ENCODE data around the gene LHCGR.

Gene LHCGR

DNA sequence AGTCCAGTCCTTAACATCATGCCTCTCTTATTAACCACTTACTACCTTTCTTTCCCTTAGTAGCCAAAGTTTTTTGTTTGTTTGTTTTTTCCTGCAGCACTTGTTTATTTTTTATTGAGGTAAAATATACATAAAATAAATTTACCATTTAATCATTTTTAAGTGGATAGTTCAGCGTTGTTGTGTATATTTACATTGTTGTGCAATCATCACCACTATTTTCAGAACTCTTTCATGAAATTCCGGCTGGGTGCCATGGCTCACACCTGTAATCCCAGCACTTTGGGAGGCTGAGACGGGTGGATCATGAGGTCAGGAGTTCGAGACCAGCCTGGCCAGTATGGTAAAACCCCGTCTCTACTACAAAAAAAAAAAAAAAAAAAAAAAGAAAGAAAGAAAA, 38.1 kb upstream of the LHCGR start (continued):
- no peak for TF ChIP-seq ZNF624 (tag by site-specific recombination; IDR thresholded peaks at IDR 0.05)

DNA sequence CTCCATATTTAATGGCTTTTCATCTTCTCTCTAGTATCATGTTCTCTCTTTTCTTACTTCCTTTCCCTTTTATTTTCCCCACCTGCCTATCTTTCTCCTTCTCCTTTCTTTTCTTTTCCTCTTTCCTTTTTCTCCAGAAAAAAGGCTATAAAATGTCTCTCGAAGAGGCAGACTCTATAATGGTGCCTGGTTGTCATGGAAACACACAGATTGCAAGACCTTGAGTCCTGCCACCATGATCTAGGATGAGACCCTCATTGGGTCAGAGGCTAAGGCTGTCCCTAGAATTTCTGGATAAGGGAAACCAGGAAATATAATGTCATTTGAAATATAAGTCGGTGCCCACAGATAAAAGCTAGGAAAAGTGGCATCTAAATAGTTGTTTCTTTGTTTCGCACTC, 36.5 kb upstream of the LHCGR start:
- CTCF ChIA-PET: no interaction called here
- Histone ChIP-seq H3K4me3 (ENCODE audit: low read depth, low read length) (no peak overlapping the region), H3K9me3 (ENCODE audit: control insufficient read depth, insufficient read depth, low read depth, low read length) (peaks cover 2% of the 10 kb centered on the region; the same call in 1 of the 2 replicates), H3K4me1 (ENCODE audit: control insufficient read depth, insufficient read depth, low read length) (no peaks in the 10 kb centered on the region), H3K27ac (ENCODE audit: extremely low read depth, low read depth, low read length) (no peak overlapping the region), H3K36me3 (ENCODE audit: control insufficient read depth in 2 of 2, insufficient read depth in 1 of 2, low read length in 2 of 2) (no peaks in the 10 kb centered on the region)
- TF ChIP-seq ZNF837 (tag by site-specific recombination; IDR thresholded peaks at IDR 0.05): no peak
- no peak for TF ChIP-seq ZNF626 (tag by site-specific recombination; IDR thresholded peaks at IDR 0.05)
- TF ChIP-seq, protein P1, sequence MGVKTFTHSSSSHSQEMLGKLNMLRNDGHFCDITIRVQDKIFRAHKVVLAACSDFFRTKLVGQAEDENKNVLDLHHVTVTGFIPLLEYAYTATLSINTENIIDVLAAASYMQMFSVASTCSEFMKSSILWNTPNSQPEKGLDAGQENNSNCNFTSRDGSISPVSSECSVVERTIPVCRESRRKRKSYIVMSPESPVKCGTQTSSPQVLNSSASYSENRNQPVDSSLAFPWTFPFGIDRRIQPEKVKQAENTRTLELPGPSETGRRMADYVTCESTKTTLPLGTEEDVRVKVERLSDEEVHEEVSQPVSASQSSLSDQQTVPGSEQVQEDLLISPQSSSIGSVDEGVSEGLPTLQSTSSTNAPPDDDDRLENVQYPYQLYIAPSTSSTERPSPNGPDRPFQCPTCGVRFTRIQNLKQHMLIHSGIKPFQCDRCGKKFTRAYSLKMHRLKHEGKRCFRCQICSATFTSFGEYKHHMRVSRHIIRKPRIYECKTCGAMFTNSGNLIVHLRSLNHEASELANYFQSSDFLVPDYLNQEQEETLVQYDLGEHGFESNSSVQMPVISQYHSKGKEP (tag by site-specific recombination; IDR thresholded peaks at IDR 0.05): no peak
- TF ChIP-seq ZBTB48 (tag by site-specific recombination; IDR thresholded peaks at IDR 0.05): no peak
- no peak for TF ChIP-seq ZNF776 (tag by site-specific recombination; IDR thresholded peaks at IDR 0.05; ENCODE audit: borderline replicate concordance)
- no peak for TF ChIP-seq MYNN (tag by site-specific recombination; IDR thresholded peaks at IDR 0.05; ENCODE audit: borderline replicate concordance)
- TF ChIP-seq ZNF529 (tag by site-specific recombination; IDR thresholded peaks at IDR 0.05; ENCODE audit: insufficient replicate concordance): no peak
- TF ChIP-seq ZNF654 (tag by site-specific recombination; IDR thresholded peaks at IDR 0.05; ENCODE audit: low read depth): no peak
- no peak for TF ChIP-seq ZNF629 (tag by site-specific recombination; IDR thresholded peaks at IDR 0.05)
- TF ChIP-seq ZNF266 (tag by site-specific recombination; IDR thresholded peaks at IDR 0.05; ENCODE audit: low read depth): no peak
- no peak for TF ChIP-seq GLI2 (tag by site-specific recombination; IDR thresholded peaks at IDR 0.05; ENCODE audit: borderline replicate concordance, low read depth)
- TF ChIP-seq OVOL3 (tag by site-specific recombination; IDR thresholded peaks at IDR 0.05): no peak
- TF ChIP-seq, protein P2, sequence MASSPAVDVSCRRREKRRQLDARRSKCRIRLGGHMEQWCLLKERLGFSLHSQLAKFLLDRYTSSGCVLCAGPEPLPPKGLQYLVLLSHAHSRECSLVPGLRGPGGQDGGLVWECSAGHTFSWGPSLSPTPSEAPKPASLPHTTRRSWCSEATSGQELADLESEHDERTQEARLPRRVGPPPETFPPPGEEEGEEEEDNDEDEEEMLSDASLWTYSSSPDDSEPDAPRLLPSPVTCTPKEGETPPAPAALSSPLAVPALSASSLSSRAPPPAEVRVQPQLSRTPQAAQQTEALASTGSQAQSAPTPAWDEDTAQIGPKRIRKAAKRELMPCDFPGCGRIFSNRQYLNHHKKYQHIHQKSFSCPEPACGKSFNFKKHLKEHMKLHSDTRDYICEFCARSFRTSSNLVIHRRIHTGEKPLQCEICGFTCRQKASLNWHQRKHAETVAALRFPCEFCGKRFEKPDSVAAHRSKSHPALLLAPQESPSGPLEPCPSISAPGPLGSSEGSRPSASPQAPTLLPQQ (tag by site-specific recombination; IDR thresholded peaks at IDR 0.05): no peak
- TF ChIP-seq ZSCAN16 (tag by site-specific recombination; IDR thresholded peaks at IDR 0.05): no peak
- no peak for TF ChIP-seq ZNF621 (tag by site-specific recombination; IDR thresholded peaks at IDR 0.05)
- TF ChIP-seq KLF8 (tag by site-specific recombination; IDR thresholded peaks at IDR 0.05): no peak
- TF ChIP-seq GLIS1 (tag by site-specific recombination; IDR thresholded peaks at IDR 0.05): no peak
- no peak for TF ChIP-seq HOXC10 (CRISPR knock-in tag; IDR thresholded peaks at IDR 0.05)
- POLR2A ChIA-PET: no interaction called here

DNA sequence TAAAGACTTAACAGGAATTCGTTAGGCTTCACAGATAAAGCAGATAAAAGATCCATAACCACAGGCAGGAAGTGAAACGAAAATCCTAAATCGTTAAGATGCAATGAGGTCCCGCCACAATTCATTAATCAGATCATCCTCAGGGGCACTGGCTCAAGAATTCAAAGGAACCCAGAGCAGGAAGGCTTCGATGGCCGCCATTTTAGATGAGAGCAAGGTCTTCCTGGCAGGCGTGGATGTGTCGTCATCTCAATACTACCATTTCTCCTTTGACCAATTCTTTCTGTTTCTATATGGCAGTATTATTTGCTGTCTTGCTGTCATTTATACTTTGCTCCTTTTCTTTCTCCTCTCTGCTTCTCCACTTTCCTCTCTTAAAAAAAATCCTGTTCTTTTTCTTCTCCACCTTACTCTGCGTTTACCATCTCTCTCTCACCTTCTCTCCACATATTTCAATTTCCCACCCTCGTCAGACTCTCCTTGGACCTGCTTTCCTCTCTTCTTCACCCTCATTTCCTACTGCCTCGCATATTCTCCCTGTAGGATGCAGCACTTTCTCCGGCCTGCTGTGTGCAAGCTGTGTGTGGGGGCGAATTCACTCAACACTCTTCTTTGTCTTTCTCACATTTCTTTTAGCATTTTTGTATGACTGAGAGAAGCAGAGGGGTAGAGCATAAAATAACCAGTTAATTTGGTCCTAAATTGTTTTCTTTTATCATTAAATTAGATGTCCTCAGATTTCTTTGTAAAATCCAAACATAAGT, 35.1 kb upstream of the LHCGR start:
- Histone ChIP-seq H3K27ac (ENCODE audit: extremely low read depth, low read depth, low read length) (no peak overlapping the region), H3K36me3 (ENCODE audit: control insufficient read depth in 2 of 2, insufficient read depth in 1 of 2, low read length in 2 of 2) (no peaks in the 10 kb centered on the region), H3K4me1 (ENCODE audit: control insufficient read depth, insufficient read depth, low read length) (no peaks in the 10 kb centered on the region), H3K4me3 (ENCODE audit: low read depth, low read length) (no peak overlapping the region), H3K9me3 (ENCODE audit: control insufficient read depth, insufficient read depth, low read depth, low read length) (no peaks in the 10 kb centered on the region)
- POLR2A ChIA-PET: no interaction called here
- no peak for TF ChIP-seq ZSCAN23 (tag by site-specific recombination; IDR thresholded peaks at IDR 0.05)
- no peak for TF ChIP-seq ZNF132 (tag by site-specific recombination; IDR thresholded peaks at IDR 0.05; ENCODE audit: borderline replicate concordance)
- TF ChIP-seq ZNF558 (tag by site-specific recombination; IDR thresholded peaks at IDR 0.05): no peak
- TF ChIP-seq KLF7 (tag by site-specific recombination; IDR thresholded peaks at IDR 0.05; ENCODE audit: borderline replicate concordance): no peak
- TF ChIP-seq ZNF223 (tag by site-specific recombination; IDR thresholded peaks at IDR 0.05): no peak
- TF ChIP-seq ZNF670 (tag by site-specific recombination; IDR thresholded peaks at IDR 0.05; ENCODE audit: low read depth): no peak
- no peak for TF ChIP-seq ZBTB21 (tag by site-specific recombination; IDR thresholded peaks at IDR 0.05)
- TF ChIP-seq ZNF544 (tag by site-specific recombination; IDR thresholded peaks at IDR 0.05): no peak
- TF ChIP-seq GFI1B (tag by site-specific recombination; IDR thresholded peaks at IDR 0.05): no peak
- TF ChIP-seq, protein P3, sequence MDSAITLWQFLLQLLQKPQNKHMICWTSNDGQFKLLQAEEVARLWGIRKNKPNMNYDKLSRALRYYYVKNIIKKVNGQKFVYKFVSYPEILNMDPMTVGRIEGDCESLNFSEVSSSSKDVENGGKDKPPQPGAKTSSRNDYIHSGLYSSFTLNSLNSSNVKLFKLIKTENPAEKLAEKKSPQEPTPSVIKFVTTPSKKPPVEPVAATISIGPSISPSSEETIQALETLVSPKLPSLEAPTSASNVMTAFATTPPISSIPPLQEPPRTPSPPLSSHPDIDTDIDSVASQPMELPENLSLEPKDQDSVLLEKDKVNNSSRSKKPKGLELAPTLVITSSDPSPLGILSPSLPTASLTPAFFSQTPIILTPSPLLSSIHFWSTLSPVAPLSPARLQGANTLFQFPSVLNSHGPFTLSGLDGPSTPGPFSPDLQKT (IDR thresholded peaks at IDR 0.05; ENCODE audit: borderline replicate concordance, low read depth, low read length): no peak
- TF ChIP-seq KLF16 (tag by site-specific recombination; IDR thresholded peaks at IDR 0.05): no peak
- TF ChIP-seq ZNF624 (tag by site-specific recombination; IDR thresholded peaks at IDR 0.05): no peak
- no peak for TF ChIP-seq ZBTB1 (tag by site-specific recombination; IDR thresholded peaks at IDR 0.05)
- CTCF ChIA-PET: no interaction called here

Measured in HEK293 (cell line).